Raji (cell line): ENCODE measurements around the gene FBN2.

Experiments used
- POLR2A ChIP-seq: IDR thresholded peaks from 2 replicates; pipeline ENCODE4 v1.6.1; 2011; ENCODE audit warnings: low read depth, low read length, control low read depth; ENCODE audit not compliant: insufficient read depth

Gene FBN2

DNA sequence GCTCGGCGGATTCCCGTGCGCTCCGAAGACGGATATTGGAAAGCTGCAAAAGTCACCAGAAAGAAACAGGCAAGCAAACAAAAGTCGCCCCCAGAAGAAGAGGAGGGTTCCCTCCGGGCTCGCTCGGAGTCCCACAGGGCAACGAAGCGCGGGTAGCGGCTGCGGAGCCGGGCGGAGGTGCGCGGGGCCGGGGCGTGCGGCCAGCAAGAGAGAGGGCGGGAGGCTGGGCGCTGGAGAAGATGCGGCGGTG is at the start of gene FBN2:
TSS of gene FBN2 (minus strand) at position 246 of the 250 bp plus-strand sequence. CDS start 642 bp downstream, outside the sequence.
- no peak for TF ChIP-seq POLR2A

DNA sequence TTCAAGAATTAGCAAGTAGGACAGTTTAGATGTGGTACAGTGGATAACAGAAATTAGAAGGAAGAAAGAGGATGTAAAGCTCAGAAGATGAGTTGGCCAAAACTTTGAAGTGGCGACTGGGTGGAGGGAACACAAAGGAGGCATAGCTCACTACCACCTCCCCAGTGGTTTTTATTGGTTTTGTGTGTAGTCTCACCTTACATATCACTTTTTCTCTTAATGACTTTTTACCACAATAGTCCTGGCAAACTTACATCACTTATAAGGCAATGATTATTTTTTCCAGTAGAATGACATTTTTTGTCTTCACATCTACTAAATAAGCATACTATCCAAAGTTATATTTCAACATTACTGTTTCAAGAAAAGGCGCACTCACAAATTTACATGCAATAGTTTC is 49.2 kb upstream of the FBN2 start:
- TF ChIP-seq POLR2A: no peak

DNA sequence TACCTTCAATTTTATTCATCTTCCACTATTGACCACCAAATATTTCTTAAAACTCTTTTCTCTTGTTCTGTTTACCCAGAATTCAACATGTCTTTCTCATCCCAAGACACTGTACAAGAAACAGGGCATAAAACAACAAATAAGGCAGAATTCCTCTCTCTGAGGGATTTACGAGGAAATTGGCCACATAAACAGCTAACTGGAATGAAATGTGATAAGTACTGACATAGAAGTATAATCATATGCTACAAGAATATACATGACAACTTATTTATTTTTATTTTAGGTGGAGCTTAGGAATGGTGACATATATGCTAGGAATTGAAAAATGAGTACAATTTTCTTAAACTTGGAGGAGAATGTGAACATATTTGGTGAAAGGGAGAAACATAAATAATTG is 48.8 kb upstream of the FBN2 start:
- TF ChIP-seq POLR2A: no peak

DNA sequence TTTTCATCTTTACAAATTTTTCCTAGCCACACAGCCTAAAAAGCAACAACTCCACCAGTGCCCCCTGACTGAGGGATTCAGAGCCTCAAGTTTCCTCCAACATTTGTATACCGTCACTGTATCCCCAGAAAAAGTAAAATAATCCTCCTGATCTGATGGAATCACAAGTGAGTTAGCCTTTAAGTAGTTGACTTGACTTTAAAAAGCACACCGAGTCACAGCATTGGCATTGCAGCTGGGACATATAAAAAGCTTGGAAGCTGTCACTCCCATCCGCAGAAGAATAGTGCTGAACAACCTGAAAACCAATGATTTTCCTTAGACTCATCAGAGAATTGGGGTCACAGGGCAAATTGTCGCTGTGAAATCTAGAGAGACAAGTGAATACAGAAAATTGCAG is 41.6 kb upstream of the FBN2 start:
- TF ChIP-seq POLR2A: no peak

DNA sequence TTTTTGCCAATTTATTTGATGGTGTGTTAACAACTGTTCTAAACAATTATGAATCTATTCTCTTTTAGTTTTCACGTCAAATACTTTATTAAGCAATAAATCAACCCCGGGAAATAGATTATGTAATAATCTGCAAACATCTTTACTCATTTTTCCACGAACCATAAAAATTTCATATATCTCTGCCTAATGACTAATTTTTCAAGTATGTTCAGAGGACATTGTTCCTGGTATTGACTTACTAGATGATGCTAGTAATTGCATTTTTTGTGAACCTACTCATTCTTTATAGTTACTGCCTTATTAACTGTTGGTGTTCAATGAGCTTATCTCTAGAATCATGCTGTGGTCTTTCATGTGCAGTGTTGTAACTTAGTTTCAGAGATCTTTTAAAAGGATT is 41.0 kb upstream of the FBN2 start:
- TF ChIP-seq POLR2A: no peak

DNA sequence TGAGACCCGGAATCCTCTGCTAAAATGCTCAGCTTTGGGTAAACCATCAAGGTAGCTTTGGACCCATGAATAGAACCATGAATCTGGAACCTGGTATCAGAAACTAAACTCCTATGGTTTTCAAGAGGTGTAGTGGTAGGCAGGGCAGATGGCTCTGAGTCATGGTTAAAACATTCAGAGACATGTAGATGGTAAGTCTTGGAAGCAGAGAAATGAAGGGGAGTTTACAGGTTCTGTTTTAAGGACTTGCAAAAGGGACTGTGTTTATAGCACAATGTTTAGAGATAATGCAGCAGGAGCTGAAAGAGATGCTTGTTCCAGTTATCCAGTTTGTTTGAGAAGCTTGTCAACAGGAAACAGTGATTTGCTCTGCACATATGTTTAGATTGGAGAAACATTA is 36.0 kb upstream of the FBN2 start:
- TF ChIP-seq POLR2A: no peak

DNA sequence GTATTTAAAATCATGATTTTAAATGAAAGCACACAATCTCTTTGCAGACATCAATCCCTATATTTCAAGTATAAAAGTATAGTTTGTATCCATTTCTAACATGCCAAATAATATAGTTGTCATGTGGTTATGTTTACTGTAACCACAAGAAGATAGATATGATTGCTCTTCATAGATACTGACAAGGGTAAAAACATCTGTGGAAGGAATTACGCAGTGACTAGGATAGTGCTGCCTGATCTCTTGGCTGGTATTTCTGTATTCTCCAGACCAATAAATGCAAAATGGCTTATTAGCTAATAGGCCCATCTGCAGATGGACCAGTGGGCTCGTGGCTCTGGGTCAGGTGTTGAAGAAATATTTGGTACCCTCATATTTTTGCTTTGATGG is 34.9 kb upstream of the FBN2 start:
- no peak for TF ChIP-seq POLR2A

DNA sequence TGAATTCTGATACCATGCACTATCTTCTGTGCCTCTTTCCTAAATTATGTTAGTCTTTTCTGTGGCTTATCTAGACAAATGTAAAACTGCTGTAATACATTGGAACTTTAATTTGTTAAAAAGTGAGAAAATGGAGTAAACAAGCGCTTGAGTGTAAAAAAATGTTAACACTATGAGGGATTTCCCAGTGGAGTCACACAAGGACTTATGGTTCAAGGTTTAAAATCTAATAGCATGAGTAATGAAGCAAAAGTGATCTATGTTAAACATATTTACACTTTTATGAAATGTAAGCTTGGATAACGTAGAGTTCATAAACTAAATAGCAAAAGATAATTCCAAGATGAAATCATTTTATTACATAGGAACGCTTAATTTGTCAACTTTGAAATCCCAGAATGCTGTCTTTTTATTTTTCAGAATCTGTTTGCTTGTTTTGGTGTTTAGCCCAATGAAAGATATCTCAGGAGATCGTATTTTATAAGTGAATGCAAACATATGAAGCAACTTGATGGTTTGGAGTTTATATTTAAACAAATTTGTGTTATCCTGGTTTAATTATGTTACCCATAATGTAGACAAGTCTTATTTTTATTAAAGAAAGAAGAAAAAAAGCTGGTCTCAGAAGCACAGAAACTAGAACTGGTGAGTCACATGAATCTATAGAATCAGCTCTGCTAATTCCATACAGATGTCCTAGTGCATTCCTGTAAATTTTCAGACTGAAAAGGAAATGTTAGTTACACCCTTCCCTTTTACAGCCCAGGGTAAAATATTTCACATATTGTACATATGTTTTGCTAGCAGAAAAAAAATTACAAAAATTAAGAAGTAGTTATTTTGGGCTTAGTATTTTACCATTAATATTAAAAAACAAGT is 34.2 kb upstream of the FBN2 start:
- TF ChIP-seq POLR2A: no peak

DNA sequence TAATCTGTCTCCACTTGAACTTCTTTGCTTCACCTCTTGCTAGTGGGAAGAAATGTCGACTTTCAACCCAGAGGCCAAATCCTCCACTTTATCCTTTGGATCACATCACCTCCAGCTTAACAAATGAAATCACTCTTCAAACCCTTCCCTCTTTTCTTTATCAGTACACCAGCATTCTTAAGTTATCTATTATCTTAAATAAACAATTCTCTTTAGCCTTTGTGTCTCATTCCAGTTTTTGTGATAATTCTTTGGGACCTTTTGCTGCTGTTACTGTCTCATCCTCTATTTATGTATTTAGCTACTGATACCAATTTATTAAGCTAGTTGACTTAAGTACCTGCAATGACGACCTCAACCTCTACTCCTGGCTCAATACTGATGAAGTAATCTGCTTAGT is 28.1 kb upstream of the FBN2 start:
- no peak for TF ChIP-seq POLR2A

DNA sequence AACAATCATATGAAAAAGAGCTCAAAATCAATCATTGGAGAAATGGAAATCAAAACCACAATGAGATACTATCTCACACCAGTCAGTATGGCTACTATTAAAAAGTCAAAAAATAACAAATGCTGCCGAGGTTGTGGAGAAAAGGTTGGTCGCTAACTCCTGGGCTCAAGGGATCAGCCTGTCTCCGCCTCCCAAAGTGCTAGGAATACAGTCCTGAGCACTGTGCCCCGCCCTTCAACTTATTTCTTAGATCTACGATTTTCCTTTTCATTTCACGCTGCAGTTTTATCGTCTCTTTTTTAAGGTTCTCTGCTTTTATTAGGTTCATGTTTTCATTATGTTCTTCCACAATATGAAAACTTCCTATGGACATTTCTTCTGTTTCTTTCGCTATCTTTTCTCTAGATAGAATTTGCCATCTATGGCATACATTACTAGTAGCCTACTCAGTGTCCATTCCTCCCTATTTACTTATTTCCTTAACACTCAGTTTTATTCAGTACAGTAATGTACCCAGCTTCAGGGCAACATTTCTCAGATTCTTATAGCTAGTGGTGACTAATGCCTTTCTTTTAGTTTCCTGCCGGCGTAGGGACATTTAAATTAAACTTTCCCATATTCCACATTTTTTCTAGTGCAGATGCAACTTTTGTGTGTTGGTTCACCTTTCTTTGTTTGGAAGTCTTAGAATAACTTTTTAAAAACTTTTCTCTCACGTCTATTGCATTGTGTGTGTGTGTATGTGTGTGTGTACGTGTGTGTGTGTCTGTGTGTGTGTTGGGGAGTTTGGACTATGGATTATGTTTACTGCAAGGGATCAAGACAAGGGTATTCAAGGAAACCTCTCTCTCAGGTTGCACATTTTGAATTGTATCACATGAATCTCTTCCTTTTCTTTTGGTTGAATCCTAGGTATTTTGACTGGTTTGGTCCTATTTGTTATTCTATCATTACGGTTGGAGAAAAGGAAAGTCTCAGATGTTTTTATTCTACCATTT is 21.6 kb upstream of the FBN2 start:
- no peak for TF ChIP-seq POLR2A

DNA sequence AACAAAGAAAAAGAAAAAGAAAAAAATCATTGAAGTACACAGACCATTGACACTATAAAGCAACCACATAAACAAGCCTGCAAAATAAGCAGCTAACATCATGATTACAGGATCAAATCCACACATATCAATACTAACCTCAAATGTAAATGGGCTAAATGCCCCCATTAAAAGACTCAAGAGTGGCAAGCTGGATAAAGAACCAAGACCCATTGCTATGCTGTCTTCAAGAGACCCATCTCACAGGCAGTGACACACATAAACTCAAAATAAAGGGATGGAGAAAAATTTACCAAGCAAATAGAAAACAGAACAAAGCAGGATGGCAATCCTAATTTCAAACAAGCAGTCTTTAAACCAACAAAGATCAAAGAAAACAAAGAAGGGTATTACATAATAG is 15.7 kb upstream of the FBN2 start:
- TF ChIP-seq POLR2A: no peak

DNA sequence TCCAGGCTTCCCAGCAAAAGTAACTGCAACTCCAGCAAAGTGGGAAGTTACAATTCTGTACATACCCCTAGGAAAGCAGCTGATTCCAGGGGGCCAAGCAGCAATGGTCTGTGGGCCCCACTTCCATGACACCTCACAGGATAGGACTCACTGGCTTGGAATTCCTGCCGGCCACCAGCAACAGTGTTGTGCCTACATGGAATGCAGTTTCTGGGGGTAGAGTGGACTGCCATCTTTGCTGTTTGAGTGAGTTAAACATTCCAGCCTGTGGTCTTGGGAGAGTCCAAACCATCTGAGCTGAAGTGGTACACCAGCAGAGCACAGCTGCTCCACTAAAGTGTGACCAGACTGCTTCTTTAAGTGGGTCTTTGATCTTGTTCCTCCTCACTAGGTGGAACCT is 13.4 kb upstream of the FBN2 start:
- no peak for TF ChIP-seq POLR2A

DNA sequence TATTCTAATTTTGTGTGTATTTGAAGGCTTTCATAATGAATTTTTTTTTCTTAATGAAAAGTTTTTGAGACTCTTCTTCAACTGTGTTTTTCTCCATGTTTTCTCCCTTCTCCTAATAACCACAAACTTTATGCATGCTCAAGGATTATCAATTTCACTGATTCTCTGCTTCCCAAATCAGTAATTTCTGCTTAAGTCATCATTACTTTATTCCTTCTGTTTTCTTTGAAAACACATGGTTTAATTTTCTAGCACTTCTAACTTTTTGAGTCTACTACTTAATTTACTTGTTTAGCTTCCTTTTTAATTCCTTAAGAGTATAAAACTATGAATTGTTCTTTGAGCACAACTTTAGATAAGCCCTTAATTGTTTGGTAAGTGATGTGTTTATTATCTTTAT is 11.5 kb upstream of the FBN2 start:
- TF ChIP-seq POLR2A: no peak

DNA sequence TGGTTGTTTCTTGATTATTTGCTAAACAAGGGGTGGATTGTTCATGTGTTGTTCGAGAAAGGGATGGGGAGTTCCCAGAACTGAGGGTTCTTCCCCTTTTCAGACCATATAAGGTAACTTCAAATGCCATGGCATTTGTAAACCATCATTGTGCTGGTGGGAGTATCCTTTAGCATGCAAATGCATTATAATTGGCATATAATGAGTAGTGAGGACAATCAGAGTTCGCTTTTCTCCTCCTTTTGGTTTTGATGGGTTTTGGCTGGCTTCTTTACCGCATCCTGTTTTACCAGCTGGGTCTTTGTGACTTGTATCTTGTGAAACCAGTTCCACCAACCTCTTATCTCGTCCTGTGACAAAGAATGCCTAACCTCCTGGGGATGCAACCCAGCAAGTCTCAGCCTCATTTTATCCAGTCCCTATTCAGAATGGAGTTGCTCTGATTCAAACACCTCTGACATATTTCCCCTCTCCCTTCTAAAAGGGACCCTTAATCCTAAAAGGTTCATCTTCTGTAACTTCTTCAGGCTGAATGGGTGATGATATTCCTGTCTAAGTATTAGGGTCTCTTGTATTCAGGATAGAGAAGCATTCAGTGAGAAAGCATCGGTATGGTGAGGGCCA is 8.7 kb upstream of the FBN2 start:
- no peak for TF ChIP-seq POLR2A

DNA sequence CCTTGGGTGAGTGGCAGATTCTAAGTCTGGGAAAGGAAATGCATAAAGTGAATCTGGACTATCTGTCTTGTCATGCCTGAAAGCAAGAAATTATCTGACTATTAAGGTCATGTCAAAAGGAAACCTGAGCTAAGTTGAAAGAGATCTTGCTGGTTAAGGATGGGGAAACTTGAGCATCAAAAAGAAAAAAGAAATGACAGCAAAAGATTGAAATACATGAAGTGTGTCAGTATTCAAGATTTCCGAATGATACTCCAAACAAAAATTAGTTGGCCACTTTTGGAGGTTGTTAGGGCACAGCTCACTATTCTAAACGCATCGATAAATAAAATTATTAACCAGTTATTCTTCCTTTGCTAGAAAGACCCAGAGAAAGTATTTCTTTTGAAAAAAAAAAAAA is 3.3 kb upstream of the FBN2 start:
- TF ChIP-seq POLR2A: no peak

DNA sequence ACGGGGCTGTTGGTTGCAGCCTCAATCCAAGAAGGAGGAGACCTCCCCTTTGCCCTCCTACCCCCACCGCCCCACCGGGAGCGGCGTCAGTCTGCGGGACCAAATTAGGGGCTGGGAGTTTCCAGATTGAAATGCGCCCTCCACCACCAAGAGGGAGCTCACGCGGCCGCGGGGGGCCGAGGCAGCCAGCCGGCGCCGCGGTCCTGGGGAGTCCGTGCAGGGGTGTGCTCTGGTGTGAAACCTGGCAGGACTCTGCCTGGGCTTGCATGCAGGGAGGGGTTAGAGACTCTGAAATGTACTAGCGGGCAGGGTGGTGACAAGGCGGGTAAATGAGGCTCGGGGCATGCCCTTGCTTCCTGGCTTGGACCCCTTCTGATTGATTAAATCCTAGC is 989 bp upstream of the FBN2 start:
- TF ChIP-seq POLR2A: no peak
